HFFc6 (cell line): ENCODE data around the gene SPIB. TPM values are rescaled to one million over a fixed set of nuclear protein-coding genes. Genes with fewer than 3 reads are reported as not detected.
A peak's percentile ranks its signal among the peaks of the same experiment; 100 is the strongest.

Experiments used
- DNase-seq: peaks from one replicate; pipeline ENCODE4 v3.0.0-alpha.2; 2018
- H3K27ac Mint-ChIP-seq: 2 replicates; pipeline ENCODE4 v1.8.0; 2020; ENCODE audit warnings: mild to moderate bottlenecking, mixed read lengths
- H3K27me3 Mint-ChIP-seq: 2 replicates; pipeline ENCODE4 v1.8.0; 2021; ENCODE audit warnings: mild to moderate bottlenecking, moderate library complexity, mixed read lengths; ENCODE audit not compliant: insufficient read depth
- H3K36me3 Mint-ChIP-seq: 2 replicates; pipeline ENCODE4 v1.8.0; 2021; ENCODE audit warnings: low read depth, mixed read lengths
- H3K4me1 Mint-ChIP-seq: 2 replicates; pipeline ENCODE4 v1.8.0; 2020; ENCODE audit warnings: low read depth, mixed read lengths
- H3K4me3 Mint-ChIP-seq: 2 replicates; pipeline ENCODE4 v1.8.0; 2020; ENCODE audit warnings: mild to moderate bottlenecking, moderate library complexity, mixed read lengths
- H3K9me3 Mint-ChIP-seq: 2 replicates; pipeline ENCODE4 v1.8.0; 2020; ENCODE audit warnings: mild to moderate bottlenecking, mixed read lengths
- total RNA-seq, 6 experiments: library from RNA; stranded (reverse); fragmentation: NEBNext Ultra II Directional; extraction: Animal tissue kit (Norgen Biotek cat#: 25700); gene quantifications; 2 replicates in 1 of 6; 3 replicates in 5 of 6; pipeline ENCODE4 v1.2.3, GENCODE V29; 2021
- TF ChIP-seq, protein P1 (sequence below): fragments of 200-600 bp; sonication (generic); IDR thresholded peaks from 2 replicates; pipeline ENCODE4 v1.5.0; 2021; ENCODE audit warnings: antibody characterized with exemption, mild to moderate bottlenecking

SPIB gene
- total RNA-seq, 6 experiments from 2014 or later, result not detected

DNA sequence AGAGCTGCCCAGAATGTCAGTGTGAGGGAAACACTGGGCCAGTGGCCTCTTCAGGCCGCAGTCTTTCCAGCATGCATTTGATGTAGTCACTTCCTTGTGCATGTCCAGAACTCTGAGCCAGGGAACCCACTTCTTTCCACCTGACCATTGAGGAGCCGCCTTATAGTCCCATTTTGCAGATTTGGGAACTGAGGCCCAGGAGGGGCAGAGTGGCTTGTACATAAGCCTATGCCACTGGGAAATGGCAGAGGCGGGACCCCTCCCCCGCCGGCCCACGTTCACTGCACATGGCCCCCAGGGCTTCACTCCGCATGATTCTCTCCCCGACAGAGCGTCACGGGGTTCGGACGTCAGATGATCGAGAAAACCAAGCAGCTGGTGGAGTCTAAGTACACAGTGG is 5.6 kb upstream of the SPIB start:
- DNase-seq, result no peak
- H3K9me3 Mint-ChIP-seq, result no peaks in the 10 kb centered on the region
- no peaks in the 10 kb centered on the region for H3K4me1 Mint-ChIP-seq
- TF ChIP-seq, protein P1, sequence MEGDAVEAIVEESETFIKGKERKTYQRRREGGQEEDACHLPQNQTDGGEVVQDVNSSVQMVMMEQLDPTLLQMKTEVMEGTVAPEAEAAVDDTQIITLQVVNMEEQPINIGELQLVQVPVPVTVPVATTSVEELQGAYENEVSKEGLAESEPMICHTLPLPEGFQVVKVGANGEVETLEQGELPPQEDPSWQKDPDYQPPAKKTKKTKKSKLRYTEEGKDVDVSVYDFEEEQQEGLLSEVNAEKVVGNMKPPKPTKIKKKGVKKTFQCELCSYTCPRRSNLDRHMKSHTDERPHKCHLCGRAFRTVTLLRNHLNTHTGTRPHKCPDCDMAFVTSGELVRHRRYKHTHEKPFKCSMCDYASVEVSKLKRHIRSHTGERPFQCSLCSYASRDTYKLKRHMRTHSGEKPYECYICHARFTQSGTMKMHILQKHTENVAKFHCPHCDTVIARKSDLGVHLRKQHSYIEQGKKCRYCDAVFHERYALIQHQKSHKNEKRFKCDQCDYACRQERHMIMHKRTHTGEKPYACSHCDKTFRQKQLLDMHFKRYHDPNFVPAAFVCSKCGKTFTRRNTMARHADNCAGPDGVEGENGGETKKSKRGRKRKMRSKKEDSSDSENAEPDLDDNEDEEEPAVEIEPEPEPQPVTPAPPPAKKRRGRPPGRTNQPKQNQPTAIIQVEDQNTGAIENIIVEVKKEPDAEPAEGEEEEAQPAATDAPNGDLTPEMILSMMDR, result no peak
- H3K4me3 Mint-ChIP-seq, result no peak overlapping the region
- H3K27me3 Mint-ChIP-seq, result peaks cover 2% of the 10 kb centered on the region; the same call in 1 of the 2 replicates
- no peak overlapping the region for H3K27ac Mint-ChIP-seq
- peaks cover 11% of the 10 kb centered on the region; the same call in 1 of the 2 replicates for H3K36me3 Mint-ChIP-seq

DNA sequence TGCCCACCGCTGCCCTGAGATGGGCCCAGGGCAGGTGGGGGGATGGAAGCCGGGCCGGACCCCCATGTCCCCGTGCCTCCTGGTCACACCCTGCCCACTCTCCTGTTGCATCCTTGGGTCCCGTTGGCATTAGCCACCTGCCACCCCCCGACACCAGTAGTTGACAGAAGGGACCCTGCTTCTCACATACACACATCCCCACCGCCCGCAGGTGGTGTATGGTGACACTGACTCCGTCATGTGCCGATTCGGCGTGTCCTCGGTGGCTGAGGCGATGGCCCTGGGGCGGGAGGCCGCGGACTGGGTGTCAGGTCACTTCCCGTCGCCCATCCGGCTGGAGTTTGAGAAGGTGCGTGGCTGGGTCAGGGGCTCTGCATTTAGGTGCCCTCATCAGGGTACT is 5.2 kb upstream of the SPIB start:
- Mint-ChIP-seq H3K27ac (no peak overlapping the region), H3K27me3 (peaks cover 2% of the 10 kb centered on the region; the same call in 1 of the 2 replicates), H3K4me1 (no peaks in the 10 kb centered on the region), H3K9me3 (no peaks in the 10 kb centered on the region), H3K36me3 (peaks cover 11% of the 10 kb centered on the region; the same call in 1 of the 2 replicates), H3K4me3 (no peak overlapping the region)
- DNase-seq, result no peak
- TF ChIP-seq, protein P1, result no peak

DNA sequence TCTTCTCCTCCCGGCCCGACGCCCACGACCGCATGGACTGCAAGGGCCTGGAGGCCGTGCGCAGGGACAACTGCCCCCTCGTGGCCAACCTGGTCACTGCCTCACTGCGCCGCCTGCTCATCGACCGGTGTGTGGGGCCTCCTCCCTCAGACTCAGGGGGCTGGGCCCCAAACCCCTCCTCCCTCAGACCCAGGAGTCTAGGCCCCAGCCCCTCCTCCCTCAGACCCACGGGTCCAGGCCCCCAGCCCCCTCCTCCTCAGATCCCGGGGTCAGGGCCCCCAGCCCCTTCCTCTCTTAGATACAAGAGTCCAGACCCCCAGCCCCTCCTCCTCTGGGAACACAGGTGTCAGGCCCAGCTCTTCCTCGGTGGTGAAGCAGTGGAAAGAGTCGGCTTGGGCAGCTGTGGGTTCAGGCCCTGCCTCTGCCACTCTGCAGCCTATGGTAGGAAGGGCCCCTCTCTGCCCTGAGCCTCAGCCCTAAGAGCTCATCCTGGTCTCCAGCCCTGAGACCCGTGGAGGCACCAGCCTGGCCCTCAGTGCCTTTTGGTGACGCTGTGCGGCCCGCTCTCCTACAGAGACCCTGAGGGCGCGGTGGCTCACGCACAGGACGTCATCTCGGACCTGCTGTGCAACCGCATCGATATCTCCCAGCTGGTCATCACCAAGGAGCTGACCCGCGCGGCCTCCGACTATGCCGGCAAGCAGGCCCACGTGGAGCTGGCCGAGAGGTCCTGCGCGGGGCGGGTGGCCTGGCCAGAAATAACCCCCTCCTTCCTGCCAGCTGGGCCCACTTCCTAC is 3.7 kb upstream of the SPIB start:
- Mint-ChIP-seq H3K27ac (no peak overlapping the region), H3K4me3 (no peak overlapping the region), H3K9me3 (no peaks in the 10 kb centered on the region), H3K36me3 (peaks cover 11% of the 10 kb centered on the region; the same call in 1 of the 2 replicates), H3K27me3 (peaks cover 4% of the 10 kb centered on the region), H3K4me1 (peaks cover 6% of the 10 kb centered on the region)
- peak; percentile 9 for DNase-seq
- TF ChIP-seq, protein P1, result peak; percentile 83

DNA sequence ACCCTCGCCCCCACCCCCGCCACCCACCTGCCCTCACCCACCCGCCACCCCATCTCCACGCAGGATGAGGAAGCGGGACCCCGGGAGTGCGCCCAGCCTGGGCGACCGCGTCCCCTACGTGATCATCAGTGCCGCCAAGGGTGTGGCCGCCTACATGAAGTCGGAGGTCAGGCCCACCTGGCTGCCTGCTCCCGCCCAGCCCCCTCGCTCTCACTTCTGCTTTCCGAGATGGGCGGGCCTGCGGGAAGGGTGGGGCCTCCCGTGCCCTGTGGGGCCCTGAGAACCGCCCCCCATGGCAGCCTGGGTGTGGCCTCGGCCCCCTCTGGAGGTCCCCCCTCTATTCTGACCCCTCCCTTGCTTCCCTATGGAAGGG is 3.1 kb upstream of the SPIB start:
- H3K27ac Mint-ChIP-seq, result no peak overlapping the region
- DNase-seq, result no peak
- no peaks in the 10 kb centered on the region for H3K9me3 Mint-ChIP-seq
- peaks cover 11% of the 10 kb centered on the region; the same call in 1 of the 2 replicates for H3K36me3 Mint-ChIP-seq
- H3K4me1 Mint-ChIP-seq, result peaks cover 6% of the 10 kb centered on the region
- H3K4me3 Mint-ChIP-seq, result no peak overlapping the region
- peaks cover 6% of the 10 kb centered on the region for H3K27me3 Mint-ChIP-seq
- TF ChIP-seq, protein P1, result no peak

DNA sequence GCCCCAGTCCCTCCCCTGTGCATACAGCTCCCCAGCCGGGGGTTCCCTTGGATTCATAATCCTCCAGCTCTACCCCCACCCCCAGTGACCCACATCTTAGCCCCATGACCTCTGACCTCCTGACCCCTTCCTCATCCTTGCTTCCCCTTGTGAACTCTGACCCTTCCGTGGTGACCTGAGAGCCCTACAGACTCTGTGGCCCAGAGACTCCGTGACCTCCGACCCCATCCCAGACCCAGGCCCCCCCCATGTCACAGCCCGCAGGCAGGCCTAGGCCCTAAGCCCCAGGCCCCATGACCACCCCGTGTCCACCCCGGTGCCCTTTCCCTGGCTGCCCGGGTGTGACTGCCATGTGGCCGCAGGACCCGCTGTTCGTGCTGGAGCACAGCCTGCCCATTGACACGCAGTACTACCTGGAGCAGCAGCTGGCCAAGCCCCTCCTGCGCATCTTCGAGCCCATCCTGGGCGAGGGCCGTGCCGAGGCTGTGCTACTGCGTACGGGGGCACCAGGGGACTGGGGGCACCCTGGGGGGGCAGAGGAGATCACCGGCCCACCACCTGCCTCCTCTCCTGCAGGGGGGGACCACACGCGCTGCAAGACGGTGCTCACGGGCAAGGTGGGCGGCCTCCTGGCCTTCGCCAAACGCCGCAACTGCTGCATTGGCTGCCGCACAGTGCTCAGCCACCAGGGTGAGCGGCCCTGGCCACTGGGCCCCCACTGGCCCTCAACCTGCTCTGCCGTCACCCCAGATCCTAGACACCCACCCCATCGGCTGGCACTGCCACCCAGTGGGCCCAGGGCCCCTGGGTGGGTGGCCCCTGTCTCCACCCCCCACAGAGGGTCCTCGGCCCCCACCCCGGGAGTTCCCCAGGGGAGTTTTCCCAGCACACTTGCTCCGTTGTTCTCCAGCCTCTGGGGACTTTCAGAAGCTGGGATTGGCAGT is 2.4 kb upstream of the SPIB start:
- Mint-ChIP-seq H3K9me3 (no peaks in the 10 kb centered on the region), H3K27ac (no peak overlapping the region), H3K4me1 (peaks cover 6% of the 10 kb centered on the region), H3K27me3 (peaks cover 6% of the 10 kb centered on the region), H3K36me3 (peaks cover 11% of the 10 kb centered on the region; the same call in 1 of the 2 replicates), H3K4me3 (no peak overlapping the region)
- DNase-seq, result no peak
- TF ChIP-seq, protein P1, result no peak
